ENCODE measurements around the gene UBAC2.

Gene UBAC2

DNA sequence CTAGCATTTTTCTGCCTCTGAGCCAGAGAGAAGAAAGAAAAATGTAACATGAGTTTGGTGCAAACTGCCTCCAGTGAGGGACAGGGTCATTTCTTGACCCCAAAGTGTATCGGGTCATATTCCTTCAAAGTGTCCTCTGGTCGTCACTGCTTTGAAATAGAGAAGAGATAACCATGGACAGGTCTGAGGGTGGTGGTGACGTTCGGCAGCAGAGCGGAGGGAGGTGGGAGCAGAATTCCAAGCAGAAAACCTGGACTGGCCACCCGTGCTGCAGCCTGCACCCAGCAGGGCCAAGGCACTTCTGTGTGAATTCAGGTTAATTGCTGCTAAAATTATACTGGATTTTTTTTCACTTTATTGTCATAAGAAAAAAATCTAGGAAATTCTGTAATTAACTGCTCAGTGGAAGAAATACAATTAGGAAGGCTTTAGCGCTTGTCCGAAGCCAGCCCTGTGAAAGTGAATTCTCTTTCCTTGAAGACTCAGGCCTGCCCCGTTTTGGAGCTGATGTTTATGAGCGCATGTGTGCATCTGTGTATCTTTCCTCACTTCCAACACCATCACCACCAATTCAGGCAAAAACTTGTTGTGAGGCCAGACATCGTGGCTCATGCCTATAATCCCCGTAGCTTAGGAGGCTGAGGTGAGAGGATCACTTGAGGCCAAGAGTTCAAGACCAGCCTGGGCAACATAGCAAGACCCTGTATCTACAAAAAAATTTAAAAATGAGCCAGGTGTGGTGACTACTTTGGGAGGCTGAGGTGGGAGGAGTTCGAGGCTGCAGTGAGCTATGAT is 37.9 kb upstream of the UBAC2 start:
- DNase-seq: no peak
- Histone ChIP-seq H3K27me3 (ENCODE audit: insufficient read depth, low read depth, severe bottlenecking) (no peaks in the 10 kb centered on the region), H3K27ac (no peak overlapping the region), H3K4me3 (ENCODE audit: low read depth, low read length) (no peak overlapping the region), H3K36me3 (no peaks in the 10 kb centered on the region), H3K9me3 (ENCODE audit: severe bottlenecking) (peaks cover 8% of the 10 kb centered on the region)
- TF ChIP-seq, protein P1, sequence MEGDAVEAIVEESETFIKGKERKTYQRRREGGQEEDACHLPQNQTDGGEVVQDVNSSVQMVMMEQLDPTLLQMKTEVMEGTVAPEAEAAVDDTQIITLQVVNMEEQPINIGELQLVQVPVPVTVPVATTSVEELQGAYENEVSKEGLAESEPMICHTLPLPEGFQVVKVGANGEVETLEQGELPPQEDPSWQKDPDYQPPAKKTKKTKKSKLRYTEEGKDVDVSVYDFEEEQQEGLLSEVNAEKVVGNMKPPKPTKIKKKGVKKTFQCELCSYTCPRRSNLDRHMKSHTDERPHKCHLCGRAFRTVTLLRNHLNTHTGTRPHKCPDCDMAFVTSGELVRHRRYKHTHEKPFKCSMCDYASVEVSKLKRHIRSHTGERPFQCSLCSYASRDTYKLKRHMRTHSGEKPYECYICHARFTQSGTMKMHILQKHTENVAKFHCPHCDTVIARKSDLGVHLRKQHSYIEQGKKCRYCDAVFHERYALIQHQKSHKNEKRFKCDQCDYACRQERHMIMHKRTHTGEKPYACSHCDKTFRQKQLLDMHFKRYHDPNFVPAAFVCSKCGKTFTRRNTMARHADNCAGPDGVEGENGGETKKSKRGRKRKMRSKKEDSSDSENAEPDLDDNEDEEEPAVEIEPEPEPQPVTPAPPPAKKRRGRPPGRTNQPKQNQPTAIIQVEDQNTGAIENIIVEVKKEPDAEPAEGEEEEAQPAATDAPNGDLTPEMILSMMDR (IDR thresholded peaks at IDR 0.05; ENCODE audit: low read depth, low read length): no peak

GRCh38 chr13:99164226-99164625 is 36.4 kb upstream of the UBAC2 start:
- TF ChIP-seq, protein P1 (IDR thresholded peaks at IDR 0.05; ENCODE audit: low read depth, low read length): no peak
- no peak overlapping the region for H3K27ac ChIP-seq
- no peaks in the 10 kb centered on the region for H3K27me3 ChIP-seq (ENCODE audit: insufficient read depth, low read depth, severe bottlenecking)
- DNase-seq: no peak
- peaks cover 12% of the 10 kb centered on the region for H3K9me3 ChIP-seq (ENCODE audit: severe bottlenecking)
- H3K4me3 ChIP-seq (ENCODE audit: low read depth, low read length): no peak overlapping the region
- H3K36me3 ChIP-seq: no peaks in the 10 kb centered on the region

DNA sequence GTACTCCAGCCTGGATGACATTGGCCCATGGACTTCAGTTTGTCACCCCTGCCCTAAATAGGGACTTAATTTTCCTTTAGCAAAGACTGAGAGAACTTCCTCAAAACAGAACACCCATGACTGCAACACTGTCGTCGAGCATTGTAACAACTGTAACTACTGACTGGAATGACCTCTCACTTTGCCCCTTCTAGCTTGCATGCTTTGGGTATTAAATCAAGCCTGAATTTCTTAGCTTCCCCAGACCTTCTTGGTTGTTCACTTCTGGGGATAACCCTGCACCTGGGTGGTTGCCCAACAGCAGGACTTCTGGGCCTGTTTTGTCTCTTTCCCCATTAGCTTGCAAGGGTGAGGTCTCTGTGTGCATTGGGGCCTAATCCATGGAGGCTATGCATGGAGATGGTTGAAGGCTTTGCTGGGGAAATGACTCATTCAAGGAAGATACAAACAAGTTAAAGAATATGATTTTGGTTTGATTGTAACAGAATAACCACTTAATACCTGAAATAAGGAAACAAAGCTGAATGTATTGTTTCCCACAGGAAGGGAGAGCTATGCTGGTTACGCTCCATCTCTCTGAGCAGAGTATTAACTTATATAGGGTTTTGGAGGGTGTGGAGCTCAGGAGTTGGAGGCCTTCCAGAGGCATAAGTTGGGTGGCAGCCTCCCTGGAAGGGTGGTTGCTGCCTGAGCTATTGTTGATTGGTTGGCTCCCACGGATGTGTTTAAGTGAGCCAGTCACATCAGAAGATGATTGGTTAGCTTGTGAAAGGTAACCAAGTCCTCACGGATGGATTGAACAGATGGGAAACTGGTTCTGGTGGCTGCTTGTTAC is 34.7 kb upstream of the UBAC2 start:
- Histone ChIP-seq H3K4me3 (ENCODE audit: low read depth, low read length) (no peak overlapping the region), H3K9me3 (ENCODE audit: severe bottlenecking) (peaks cover 12% of the 10 kb centered on the region), H3K27ac (no peak overlapping the region), H3K27me3 (ENCODE audit: insufficient read depth, low read depth, severe bottlenecking) (no peaks in the 10 kb centered on the region), H3K36me3 (no peaks in the 10 kb centered on the region)
- DNase-seq: no peak
- TF ChIP-seq, protein P1 (IDR thresholded peaks at IDR 0.05; ENCODE audit: low read depth, low read length): no peak

DNA sequence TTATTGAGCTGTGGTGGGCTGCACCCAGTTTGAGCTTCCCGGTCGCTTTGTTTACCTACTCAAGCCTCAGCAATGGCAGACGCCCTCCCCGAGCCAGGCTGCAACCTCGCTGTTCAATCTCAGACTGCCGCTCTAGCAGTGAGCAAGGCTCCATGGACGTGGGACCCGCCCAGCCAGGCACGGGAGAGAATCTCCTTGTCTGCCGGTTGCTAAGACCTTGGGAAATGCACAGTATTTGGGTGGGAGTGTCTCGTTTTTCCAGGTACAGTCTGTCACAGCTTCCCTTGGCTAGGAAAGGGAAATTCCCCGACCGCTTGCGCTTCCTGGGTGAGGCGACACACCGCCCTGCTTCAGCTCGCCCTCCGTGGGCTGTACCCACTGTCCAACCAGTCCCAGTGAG is 27.7 kb upstream of the UBAC2 start:
- Histone ChIP-seq H3K9me3 (ENCODE audit: severe bottlenecking) (peaks cover 2% of the 10 kb centered on the region), H3K27ac (no peak overlapping the region), H3K4me3 (ENCODE audit: low read depth, low read length) (no peak overlapping the region), H3K36me3 (no peaks in the 10 kb centered on the region), H3K27me3 (ENCODE audit: insufficient read depth, low read depth, severe bottlenecking) (no peaks in the 10 kb centered on the region)
- no peak for DNase-seq
- TF ChIP-seq, protein P1 (IDR thresholded peaks at IDR 0.05; ENCODE audit: low read depth, low read length): no peak

DNA sequence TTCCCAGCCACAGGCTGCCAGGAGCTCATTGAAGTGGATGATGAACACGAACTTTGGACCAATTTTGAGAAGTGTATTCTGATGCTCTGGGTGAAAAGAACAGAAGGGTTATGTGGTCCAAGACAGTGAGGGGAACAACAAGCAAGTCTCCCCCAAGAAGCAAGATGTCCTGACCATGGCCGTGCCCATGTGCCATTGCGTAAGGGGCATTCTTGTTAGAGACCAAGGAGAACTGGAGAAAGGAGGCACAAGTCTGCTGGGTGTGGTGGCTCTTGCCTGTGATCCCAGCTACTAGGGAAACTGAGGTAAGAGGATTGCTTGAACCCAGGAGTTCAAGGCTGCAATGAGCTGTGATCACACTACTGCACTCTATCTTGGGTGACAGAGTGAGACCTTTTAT is 27.0 kb upstream of the UBAC2 start:
- no peak for DNase-seq
- no peak overlapping the region for H3K27ac ChIP-seq
- no peaks in the 10 kb centered on the region for H3K9me3 ChIP-seq (ENCODE audit: severe bottlenecking)
- H3K36me3 ChIP-seq: no peaks in the 10 kb centered on the region
- H3K27me3 ChIP-seq (ENCODE audit: insufficient read depth, low read depth, severe bottlenecking): no peaks in the 10 kb centered on the region
- no peak overlapping the region for H3K4me3 ChIP-seq (ENCODE audit: low read depth, low read length)
- TF ChIP-seq, protein P1 (IDR thresholded peaks at IDR 0.05; ENCODE audit: low read depth, low read length): no peak

Measured in WERI-Rb-1 (cell line).